NCI-H2029 treated with DMSO at 0.1 percent for 48 hours (cell line): ENCODE measurements around the gene MGMT.

Experiments used
- DNase-seq: peaks from one replicate; lab custom pipeline; 2025; lab: John Stamatoyannopoulos, UW

Gene MGMT

GRCh38 chr10:129730272-129730992, 263.4 kb downstream of the MGMT start:
- no peak for DNase-seq

- no peak for DNase-seq
Measured at GRCh38 chr10:129730993-129731325, 263.9 kb downstream of the MGMT start.

- no peak for DNase-seq
Measured at GRCh38 chr10:129740532-129741279, 273.7 kb downstream of the MGMT start.

GRCh38 chr10:129741280-129741977, 274.4 kb downstream of the MGMT start:
- DNase-seq, result no peak

GRCh38 chr10:129741978-129742741, 275.1 kb downstream of the MGMT start:
- DNase-seq, result no peak

GRCh38 chr10:129742742-129743550, 275.9 kb downstream of the MGMT start:
- DNase-seq, result no peak

- DNase-seq, result no peak
Measured at GRCh38 chr10:129743738-129744133, 276.7 kb downstream of the MGMT start.

GRCh38 chr10:129744134-129745111, 277.4 kb downstream of the MGMT start:
- DNase-seq, result no peak

GRCh38 chr10:129745186-129745750, 278.2 kb downstream of the MGMT start:
- no peak for DNase-seq

GRCh38 chr10:129754211-129755050, 287.4 kb downstream of the MGMT start:
- no peak for DNase-seq

GRCh38 chr10:129755158-129755591, 288.1 kb downstream of the MGMT start:
- no peak for DNase-seq

GRCh38 chr10:129755621-129756020, 288.6 kb downstream of the MGMT start:
- no peak for DNase-seq

GRCh38 chr10:129756912-129757901, 290.2 kb downstream of the MGMT start:
- DNase-seq, result peak; percentile 7

GRCh38 chr10:129758207-129759021, 291.4 kb downstream of the MGMT start:
- no peak for DNase-seq

GRCh38 chr10:129759214-129760002, 292.4 kb downstream of the MGMT start:
- DNase-seq, result no peak

- no peak for DNase-seq
Measured at GRCh38 chr10:129760003-129760315, 292.9 kb downstream of the MGMT start.
